ENCODE measurements around the gene SLC25A53. TPM values are rescaled to one million over a fixed set of nuclear protein-coding genes. Genes with fewer than 3 reads are reported as not detected.
A peak's percentile ranks its signal among the peaks of the same experiment; 100 is the strongest.

The SLC25A53 gene, protein sequence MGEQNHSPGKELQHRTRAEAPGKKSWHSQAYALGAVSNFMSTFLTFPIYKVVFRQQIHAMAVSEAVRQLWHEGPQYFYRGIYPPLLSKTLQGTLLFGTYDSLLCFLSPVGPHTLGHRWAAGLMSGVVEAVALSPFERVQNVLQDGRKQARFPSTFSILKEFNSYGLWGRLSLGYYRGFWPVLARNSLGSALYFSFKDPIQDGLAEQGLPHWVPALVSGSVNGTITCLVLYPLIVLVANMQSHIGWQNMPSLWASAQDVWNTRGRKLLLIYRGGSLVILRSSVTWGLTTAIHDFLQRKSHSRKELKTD
- total RNA-seq, result 10 to 100 TPM in 2 of 4 donors, 1 to 10 TPM in 2; 2.2 to 26.1 (median 13.2) TPM

DNA sequence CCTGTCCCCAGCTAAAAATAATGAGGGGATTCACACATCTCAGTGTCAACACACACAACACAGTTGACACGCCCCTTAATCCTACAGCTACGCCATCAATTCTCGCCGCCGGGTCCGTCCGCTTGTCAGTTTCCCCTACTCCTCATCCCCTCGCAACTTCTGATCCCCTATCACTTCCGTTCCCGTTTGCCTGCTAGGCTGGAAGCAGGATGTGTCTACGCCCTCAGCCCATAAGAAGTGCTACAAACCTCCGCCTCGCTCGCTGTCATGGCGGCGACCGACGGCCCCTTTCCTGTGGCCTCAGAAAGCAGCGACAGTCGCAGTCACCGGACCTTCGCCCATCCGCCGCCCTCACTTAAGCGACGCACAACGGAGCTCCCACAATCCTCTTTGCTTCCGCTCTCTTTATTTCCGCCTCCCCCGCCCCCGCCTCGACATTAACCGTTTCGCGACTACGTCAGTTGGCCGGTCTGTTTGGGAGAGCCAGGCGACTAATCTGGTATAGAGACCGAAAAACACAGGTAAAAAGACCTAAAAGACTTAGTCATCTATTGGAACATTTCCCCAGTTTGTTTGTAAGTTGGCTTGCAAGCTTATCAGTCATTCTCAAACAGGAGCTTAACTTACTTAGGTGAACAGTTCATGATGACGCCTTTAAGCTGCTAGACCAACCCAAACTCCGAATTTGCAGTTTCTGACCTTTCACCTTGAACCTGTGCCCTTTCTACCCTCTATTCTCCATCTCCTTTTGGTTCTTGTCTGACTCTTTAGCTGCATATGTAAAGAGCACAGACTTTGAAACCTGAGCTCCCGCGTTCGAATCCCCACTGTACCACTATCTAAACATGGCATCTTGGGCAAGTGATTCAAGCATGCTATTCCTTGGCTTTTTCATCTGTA lies at the start of gene SLC25A53:
SLC25A53 (minus strand) TSS at position 380 of the 900 bp plus-strand sequence. CDS start 51,752 bp downstream, outside the sequence.
- DNase-seq (ENCODE audit: low spot score in 2 of 2), result peak; percentile 42 to 69
- Histone ChIP-seq H3K36me3 (no peaks in the 10 kb centered on the region), H3K9me3 (no peaks in the 10 kb centered on the region), H3K27ac (peak within 1 kb of the TSS; percentile 83 to 94 (median 86)), H3K27me3 (no peaks in the 10 kb centered on the region), H3K4me3 (peak within 1 kb of the TSS; percentile 45 to 62 (median 51)), H3K4me1 (peaks cover 0 to 31% (median 0%) of the 10 kb centered on the region in 4 donors)
- peak; percentile 20 to 49 for TF ChIP-seq POLR2A (IDR thresholded peaks at IDR 0.05)
- TF ChIP-seq, protein P1, sequence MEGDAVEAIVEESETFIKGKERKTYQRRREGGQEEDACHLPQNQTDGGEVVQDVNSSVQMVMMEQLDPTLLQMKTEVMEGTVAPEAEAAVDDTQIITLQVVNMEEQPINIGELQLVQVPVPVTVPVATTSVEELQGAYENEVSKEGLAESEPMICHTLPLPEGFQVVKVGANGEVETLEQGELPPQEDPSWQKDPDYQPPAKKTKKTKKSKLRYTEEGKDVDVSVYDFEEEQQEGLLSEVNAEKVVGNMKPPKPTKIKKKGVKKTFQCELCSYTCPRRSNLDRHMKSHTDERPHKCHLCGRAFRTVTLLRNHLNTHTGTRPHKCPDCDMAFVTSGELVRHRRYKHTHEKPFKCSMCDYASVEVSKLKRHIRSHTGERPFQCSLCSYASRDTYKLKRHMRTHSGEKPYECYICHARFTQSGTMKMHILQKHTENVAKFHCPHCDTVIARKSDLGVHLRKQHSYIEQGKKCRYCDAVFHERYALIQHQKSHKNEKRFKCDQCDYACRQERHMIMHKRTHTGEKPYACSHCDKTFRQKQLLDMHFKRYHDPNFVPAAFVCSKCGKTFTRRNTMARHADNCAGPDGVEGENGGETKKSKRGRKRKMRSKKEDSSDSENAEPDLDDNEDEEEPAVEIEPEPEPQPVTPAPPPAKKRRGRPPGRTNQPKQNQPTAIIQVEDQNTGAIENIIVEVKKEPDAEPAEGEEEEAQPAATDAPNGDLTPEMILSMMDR (IDR thresholded peaks at IDR 0.05), result peak in 1 of 5 experiments; percentile 36
- peak in 1 of 2 donors; percentile 84 for TF ChIP-seq EP300 (IDR thresholded peaks at IDR 0.05)
- 1 to 58% methylated on average over 33 to 44 of the region's 44 CpGs for WGBS, 2 donors

DNA sequence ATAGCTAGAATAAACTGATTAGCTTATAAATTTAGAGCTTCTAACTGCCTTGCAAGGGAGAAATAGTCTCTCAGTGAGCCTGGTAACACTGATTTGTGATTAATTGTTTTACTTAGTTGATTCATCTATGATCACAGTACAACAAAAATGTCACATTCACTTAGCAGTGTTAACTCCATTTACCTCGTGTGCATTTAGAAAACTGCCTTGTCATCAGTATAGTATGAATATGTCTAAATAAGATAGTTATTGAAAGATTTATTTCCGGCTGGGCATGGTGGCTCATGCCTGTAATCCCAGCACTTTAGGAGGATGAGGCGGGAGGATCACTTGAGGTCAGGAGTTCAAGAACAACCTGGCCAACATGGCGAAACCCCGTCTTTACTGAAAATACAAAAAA lies 48.7 kb upstream of the SLC25A53 start:
- no peaks in the 10 kb centered on the region for H3K4me1 ChIP-seq
- TF ChIP-seq, protein P1 (IDR thresholded peaks at IDR 0.05), result no peak
- TF ChIP-seq POLR2A (IDR thresholded peaks at IDR 0.05) (no peak), EP300 (IDR thresholded peaks at IDR 0.05) (no peak)
- 78 to 88% methylated on average over 5 of the region's 5 CpGs for WGBS, 2 donors
- no peak overlapping the region for H3K4me3 ChIP-seq
- H3K9me3 ChIP-seq, result no peaks in the 10 kb centered on the region
- no peak for DNase-seq (ENCODE audit: low spot score in 2 of 2)
- H3K27me3 ChIP-seq, result peaks cover 0 to 9% of the 10 kb centered on the region in 2 donors
- H3K27ac ChIP-seq, result no peak overlapping the region
- peaks cover 0 to 14% (median 0%) of the 10 kb centered on the region in 3 donors for H3K36me3 ChIP-seq

DNA sequence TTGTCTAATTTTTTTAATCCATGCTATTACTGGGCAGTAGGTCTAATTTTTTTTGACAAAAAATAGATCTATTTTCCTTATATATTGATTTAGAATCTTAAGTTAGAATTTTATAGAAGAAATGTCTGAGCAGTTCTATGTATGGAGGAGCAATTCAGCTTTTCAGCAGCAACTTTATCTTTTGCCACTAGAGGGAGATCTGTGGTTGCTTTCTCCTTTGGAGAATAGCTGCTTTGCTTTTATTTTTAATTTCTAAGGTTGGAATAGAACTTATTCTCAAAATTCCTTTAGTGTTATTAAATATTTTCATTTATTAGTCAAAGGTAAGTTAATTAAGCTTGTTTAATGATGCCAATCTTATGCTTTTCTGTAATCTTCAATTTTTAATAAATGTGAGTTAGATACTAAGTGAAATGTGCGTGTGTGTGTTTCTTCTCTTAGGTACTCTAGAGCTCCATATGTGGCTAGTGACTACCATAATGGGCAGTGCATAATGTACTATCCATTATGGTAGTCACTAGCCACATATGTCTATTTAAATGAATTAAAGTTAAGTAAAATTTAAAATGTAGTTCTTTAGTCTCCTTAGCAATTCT lies 38.8 kb upstream of the SLC25A53 start:
- WGBS, 2 donors, result 100% methylated on average over 1 of the region's 1 CpG
- Histone ChIP-seq H3K27ac (no peak overlapping the region), H3K4me1 (no peaks in the 10 kb centered on the region), H3K36me3 (peaks cover 0 to 10% (median 0%) of the 10 kb centered on the region in 3 donors), H3K27me3 (no peaks in the 10 kb centered on the region), H3K9me3 (no peaks in the 10 kb centered on the region), H3K4me3 (no peak overlapping the region)
- no peak for TF ChIP-seq EP300 (IDR thresholded peaks at IDR 0.05)
- no peak for TF ChIP-seq POLR2A (IDR thresholded peaks at IDR 0.05)
- TF ChIP-seq, protein P1 (IDR thresholded peaks at IDR 0.05), result peak; percentile 35 to 79 (median 48)
- DNase-seq (ENCODE audit: low spot score in 2 of 2), result peak in 1 of 2 donors; percentile 4

DNA sequence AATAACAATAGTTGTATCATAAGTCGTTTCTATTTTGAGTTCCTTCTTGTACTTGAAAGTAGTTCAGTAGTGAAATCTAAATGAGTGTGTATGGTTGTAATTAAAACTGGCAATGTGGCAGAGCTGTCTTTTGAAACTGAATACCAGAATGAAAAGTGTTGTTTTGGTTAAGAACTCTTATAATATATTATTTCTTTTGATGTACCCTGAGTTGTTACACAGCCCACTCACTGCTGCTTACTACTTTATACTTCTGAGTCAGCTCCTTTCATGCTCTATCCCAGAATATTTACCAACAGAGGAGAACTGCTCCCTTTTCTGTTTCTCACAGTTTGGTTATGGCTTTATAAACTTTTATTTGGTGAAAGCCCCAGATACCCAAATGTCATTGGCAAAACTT lies 38.2 kb upstream of the SLC25A53 start:
- no peaks in the 10 kb centered on the region for H3K27me3 ChIP-seq
- no peak for DNase-seq (ENCODE audit: low spot score in 2 of 2)
- H3K27ac ChIP-seq, result no peak overlapping the region
- WGBS, 2 donors, result 22 to 44% methylated on average over 1 of the region's 1 CpG
- H3K4me1 ChIP-seq, result no peaks in the 10 kb centered on the region
- TF ChIP-seq, protein P1 (IDR thresholded peaks at IDR 0.05), result no peak
- TF ChIP-seq EP300 (IDR thresholded peaks at IDR 0.05), result no peak
- no peak for TF ChIP-seq POLR2A (IDR thresholded peaks at IDR 0.05)
- peaks cover 0 to 12% (median 0%) of the 10 kb centered on the region in 3 donors for H3K36me3 ChIP-seq
- H3K4me3 ChIP-seq, result no peak overlapping the region
- no peaks in the 10 kb centered on the region for H3K9me3 ChIP-seq
